Panc1 (cell line): ENCODE results near the gene ZNF157. TPM values are rescaled to one million over a fixed set of nuclear protein-coding genes. Genes with fewer than 3 reads are reported as not detected.

Experiments used
- ATAC-seq: fragments of 200-7000 bp; cut with Tn5 transposase; 2 replicates; pipeline ENCODE4 v1.9.1; 2020; ENCODE audit warnings: mild to moderate bottlenecking, moderate library complexity
- BruUV-seq: library from RNA; stranded (reverse); fragments of 400-500 nt; replicated peaks from 2 replicates; lab custom pipeline; 2021; lab: Mats Ljungman, UMichigan
- CTCF ChIA-PET: fragments of 300-600 bp; sonication (Branson Sonifier 250); formaldehyde crosslinking; loops from one replicate; lab custom pipeline; 2022; ENCODE audit warnings: antibody characterized with exemption; lab: Charles Lee
- POLR2A ChIA-PET: fragments of 300-600 bp; sonication (Branson Sonifier 250); formaldehyde crosslinking; loops from one replicate; lab custom pipeline; 2022; ENCODE audit warnings: antibody characterized with exemption; lab: Charles Lee
- DNase-seq: peaks from one replicate; pipeline ENCODE4 v3.0.0-alpha.2; 2010; ENCODE audit warnings: low read depth, low spot score
- H3K27ac ChIP-seq: 2 replicates; pipeline ENCODE4 v1.5.1; 2011; ENCODE audit warnings: mild to moderate bottlenecking, low read length, inconsistent platforms
- H3K27me3 ChIP-seq: fragments of 200-500 bp; sonication (Bioruptor generic); 2 replicates; pipeline ENCODE4 v1.6.0; 2014; ENCODE audit warnings: low read length, inconsistent platforms; ENCODE audit not compliant: control insufficient read depth, insufficient read depth
- H3K36me3 ChIP-seq: fragments of 200-500 bp; sonication (Bioruptor generic); 2 replicates; pipeline ENCODE4 v1.5.1; 2014; ENCODE audit warnings: inconsistent platforms, mild to moderate bottlenecking, low read length, moderate library complexity; ENCODE audit not compliant: control insufficient read depth, insufficient read depth
- H3K4me1 ChIP-seq: 2 replicates; pipeline ENCODE4 v1.5.1; 2011; ENCODE audit warnings: inconsistent platforms, mild to moderate bottlenecking, low read length, moderate library complexity; ENCODE audit not compliant: control insufficient read depth, insufficient read depth
- H3K4me3 ChIP-seq, 2 experiments: 2 replicates each; pipeline ENCODE4 v1.5.1; 2011 to 2012; ENCODE audit warnings: low read depth in 2 of 2, low read length in 2 of 2, mild to moderate bottlenecking in 2 of 2, inconsistent platforms in 1 of 2, moderate library complexity in 1 of 2
- H3K9me3 ChIP-seq: fragments of 200-500 bp; sonication (Bioruptor generic); 2 replicates; pipeline ENCODE4 v1.5.1; 2014; ENCODE audit warnings: low read depth, mild to moderate bottlenecking, inconsistent platforms, low read length, moderate library complexity; ENCODE audit not compliant: control insufficient read depth, insufficient read depth
- POLR2AphosphoS5 ChIP-seq: IDR thresholded peaks from 2 replicates; pipeline ENCODE4 v1.6.1; 2012; ENCODE audit warnings: mild to moderate bottlenecking, low read depth, low read length, moderate library complexity
- SIN3A ChIP-seq: IDR thresholded peaks from 2 replicates; pipeline ENCODE4 v1.6.1; 2012; ENCODE audit warnings: low read depth, mild to moderate bottlenecking, low read length, moderate library complexity, borderline replicate concordance; ENCODE audit not compliant: insufficient read depth
- TCF7L2 ChIP-seq: IDR thresholded peaks from 2 replicates; pipeline ENCODE4 v1.6.1; 2011; ENCODE audit warnings: mild to moderate bottlenecking, low read depth, low read length, inconsistent platforms
- in situ Hi-C: cut with HindIII; loops from 2 replicates; pipeline ENCODE4 v1.10.0; 2016; ENCODE audit warnings: low sequenced_read_pairs, low pct_unique_long_range_greater_than_20kb
- intact Hi-C: fragments of 100-400 bp; cut with micrococcal nuclease; formaldehyde crosslinking; loops from one replicate; pipeline ENCODE4 v1.10.0; 2022; ENCODE audit not compliant: unreplicated experiment
- total RNA-seq: library from RNA; stranded (reverse); gene quantifications from one replicate; pipeline ENCODE4 v1.2.1, GENCODE V29; 2021; ENCODE audit not compliant: unreplicated experiment
- TF ChIP-seq, protein P1 (sequence below): fragments of 450-650 bp; IDR thresholded peaks from 2 replicates; pipeline ENCODE4 v1.5.1; 2017; ENCODE audit warnings: mild to moderate bottlenecking
- TF ChIP-seq, protein P2 (sequence below), 2 experiments: IDR thresholded peaks; 2 replicates each; pipeline ENCODE4 v1.6.1; 2011 to 2012; ENCODE audit warnings: low read depth in 2 of 2, control low read depth in 1 of 2, low read length in 1 of 2, mild to moderate bottlenecking in 1 of 2, moderate library complexity in 1 of 2; ENCODE audit not compliant: insufficient read depth in 1 of 2

The ZNF157 gene
- total RNA-seq, 1 experiment from 2014 or later = not detected

DNA sequence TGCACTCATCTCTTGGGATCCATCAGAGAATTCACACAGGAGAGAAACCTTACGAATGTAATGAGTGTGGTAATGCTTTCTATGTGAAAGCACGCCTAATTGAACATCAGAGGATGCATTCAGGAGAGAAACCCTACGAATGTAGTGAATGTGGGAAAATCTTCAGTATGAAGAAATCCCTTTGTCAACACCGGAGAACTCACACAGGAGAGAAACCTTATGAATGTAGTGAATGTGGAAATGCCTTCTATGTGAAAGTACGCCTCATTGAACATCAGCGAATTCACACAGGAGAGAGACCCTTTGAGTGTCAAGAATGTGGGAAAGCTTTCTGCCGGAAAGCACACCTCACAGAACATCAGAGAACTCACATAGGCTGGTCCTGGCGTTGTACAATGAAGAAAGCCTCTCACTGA lies 42.8 kb downstream of the ZNF157 start:
- TF ChIP-seq, protein P1, sequence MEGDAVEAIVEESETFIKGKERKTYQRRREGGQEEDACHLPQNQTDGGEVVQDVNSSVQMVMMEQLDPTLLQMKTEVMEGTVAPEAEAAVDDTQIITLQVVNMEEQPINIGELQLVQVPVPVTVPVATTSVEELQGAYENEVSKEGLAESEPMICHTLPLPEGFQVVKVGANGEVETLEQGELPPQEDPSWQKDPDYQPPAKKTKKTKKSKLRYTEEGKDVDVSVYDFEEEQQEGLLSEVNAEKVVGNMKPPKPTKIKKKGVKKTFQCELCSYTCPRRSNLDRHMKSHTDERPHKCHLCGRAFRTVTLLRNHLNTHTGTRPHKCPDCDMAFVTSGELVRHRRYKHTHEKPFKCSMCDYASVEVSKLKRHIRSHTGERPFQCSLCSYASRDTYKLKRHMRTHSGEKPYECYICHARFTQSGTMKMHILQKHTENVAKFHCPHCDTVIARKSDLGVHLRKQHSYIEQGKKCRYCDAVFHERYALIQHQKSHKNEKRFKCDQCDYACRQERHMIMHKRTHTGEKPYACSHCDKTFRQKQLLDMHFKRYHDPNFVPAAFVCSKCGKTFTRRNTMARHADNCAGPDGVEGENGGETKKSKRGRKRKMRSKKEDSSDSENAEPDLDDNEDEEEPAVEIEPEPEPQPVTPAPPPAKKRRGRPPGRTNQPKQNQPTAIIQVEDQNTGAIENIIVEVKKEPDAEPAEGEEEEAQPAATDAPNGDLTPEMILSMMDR = no peak
- TF ChIP-seq TCF7L2 (no peak), SIN3A (no peak), POLR2AphosphoS5 (no peak)
- TF ChIP-seq, protein P2, sequence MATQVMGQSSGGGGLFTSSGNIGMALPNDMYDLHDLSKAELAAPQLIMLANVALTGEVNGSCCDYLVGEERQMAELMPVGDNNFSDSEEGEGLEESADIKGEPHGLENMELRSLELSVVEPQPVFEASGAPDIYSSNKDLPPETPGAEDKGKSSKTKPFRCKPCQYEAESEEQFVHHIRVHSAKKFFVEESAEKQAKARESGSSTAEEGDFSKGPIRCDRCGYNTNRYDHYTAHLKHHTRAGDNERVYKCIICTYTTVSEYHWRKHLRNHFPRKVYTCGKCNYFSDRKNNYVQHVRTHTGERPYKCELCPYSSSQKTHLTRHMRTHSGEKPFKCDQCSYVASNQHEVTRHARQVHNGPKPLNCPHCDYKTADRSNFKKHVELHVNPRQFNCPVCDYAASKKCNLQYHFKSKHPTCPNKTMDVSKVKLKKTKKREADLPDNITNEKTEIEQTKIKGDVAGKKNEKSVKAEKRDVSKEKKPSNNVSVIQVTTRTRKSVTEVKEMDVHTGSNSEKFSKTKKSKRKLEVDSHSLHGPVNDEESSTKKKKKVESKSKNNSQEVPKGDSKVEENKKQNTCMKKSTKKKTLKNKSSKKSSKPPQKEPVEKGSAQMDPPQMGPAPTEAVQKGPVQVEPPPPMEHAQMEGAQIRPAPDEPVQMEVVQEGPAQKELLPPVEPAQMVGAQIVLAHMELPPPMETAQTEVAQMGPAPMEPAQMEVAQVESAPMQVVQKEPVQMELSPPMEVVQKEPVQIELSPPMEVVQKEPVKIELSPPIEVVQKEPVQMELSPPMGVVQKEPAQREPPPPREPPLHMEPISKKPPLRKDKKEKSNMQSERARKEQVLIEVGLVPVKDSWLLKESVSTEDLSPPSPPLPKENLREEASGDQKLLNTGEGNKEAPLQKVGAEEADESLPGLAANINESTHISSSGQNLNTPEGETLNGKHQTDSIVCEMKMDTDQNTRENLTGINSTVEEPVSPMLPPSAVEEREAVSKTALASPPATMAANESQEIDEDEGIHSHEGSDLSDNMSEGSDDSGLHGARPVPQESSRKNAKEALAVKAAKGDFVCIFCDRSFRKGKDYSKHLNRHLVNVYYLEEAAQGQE (IDR thresholded peaks at IDR 0.05; ENCODE audit: insufficient read depth in 1 of 2, low read depth in 2 of 2, low read length in 1 of 2) = no peak
- Histone ChIP-seq H3K9me3 (peaks cover 13% of the 10 kb centered on the region), H3K27ac (no peak overlapping the region), H3K36me3 (no peaks in the 10 kb centered on the region), H3K27me3 (no peaks in the 10 kb centered on the region), H3K4me3 (no peak overlapping the region), H3K4me1 (no peaks in the 10 kb centered on the region)
- CTCF ChIA-PET = no interaction called here
- ATAC-seq = no peak
- intact Hi-C loops (no loop called here), in situ Hi-C loops (no loop called here)
- no TSS peak for BruUV-seq
- POLR2A ChIA-PET = no interaction called here
- no peak for DNase-seq

DNA sequence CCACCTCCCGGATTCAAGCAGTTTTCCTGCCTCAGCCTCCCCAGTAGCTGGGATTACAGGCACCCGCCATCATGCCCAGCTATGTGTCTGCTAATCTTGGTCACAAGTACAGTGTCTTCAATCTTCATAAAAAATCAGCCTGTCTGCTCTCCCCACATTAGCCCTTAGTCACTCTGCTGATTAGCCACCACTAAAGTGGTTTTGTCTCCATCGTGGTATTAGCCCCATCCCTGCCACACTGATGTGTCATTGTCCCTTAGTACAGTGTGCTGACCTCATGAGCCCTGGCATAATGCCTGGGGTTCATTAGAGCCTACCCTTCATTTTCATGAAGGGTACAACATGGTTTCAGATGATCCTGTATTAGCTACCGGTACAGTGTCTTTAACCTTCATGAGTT lies 49.9 kb downstream of the ZNF157 start:
- no peak overlapping the region for H3K4me3 ChIP-seq
- ChIA-PET CTCF (no interaction called here), POLR2A (no interaction called here)
- ATAC-seq (no peak), DNase-seq (no peak)
- H3K9me3 ChIP-seq = 0 out of 2 replicates have a peak, but pooled peaks cover 3% of the 10 kb centered on the region
- TF ChIP-seq, protein P1 = no peak
- no peak for TF ChIP-seq SIN3A
- H3K4me1 ChIP-seq = no peaks in the 10 kb centered on the region
- intact Hi-C loops = no loop called here
- in situ Hi-C loops = no loop called here
- BruUV-seq = no TSS peak
- H3K27me3 ChIP-seq = no peaks in the 10 kb centered on the region
- H3K36me3 ChIP-seq = no peaks in the 10 kb centered on the region
- no peak overlapping the region for H3K27ac ChIP-seq
